Limb (tissue), 2 donors: ENCODE data around the gene PTPRS.

Source experiments
- DNase-seq, 2 donors: peaks; one replicate each; pipeline ENCODE4 v3.0.0-alpha.2; 2016; ENCODE audit errors: extremely low spot score in 2 of 2

PTPRS gene

DNA sequence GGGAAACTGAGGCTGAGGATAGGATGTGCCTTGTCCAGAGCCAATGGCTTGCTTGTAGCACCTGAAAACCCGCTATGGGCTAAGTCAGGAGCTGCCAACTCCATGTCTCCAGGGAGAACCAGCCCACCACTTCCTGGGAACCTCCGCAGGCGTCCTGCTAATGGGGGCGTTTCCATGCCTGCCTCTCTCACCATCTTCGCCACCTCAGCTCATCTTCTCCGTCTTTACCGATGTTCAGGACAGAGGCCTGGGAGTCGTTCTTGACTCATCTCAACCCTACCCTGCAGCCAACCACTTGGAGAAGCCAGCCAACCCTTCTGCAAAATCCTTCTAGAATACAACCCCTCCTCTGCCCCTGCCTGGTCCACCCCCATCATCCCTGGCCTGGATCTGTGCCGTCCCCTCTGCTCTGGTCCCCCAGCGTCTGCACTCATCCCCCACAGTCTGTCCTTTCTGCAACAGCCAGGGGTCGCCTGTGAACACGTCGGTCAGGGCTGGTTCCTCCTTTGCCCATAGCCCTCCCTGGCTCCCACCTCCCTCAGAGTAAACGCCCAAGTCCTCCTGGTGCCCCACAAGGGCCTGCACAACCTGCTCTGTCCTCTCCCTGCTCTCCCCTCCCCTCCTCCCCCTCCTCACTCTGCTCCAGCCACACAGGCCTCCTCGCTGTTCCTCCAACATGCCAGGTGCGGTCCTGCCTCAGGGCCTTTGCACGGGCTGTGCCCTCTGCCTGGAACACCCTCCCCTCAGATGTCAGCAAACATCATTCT is 31.0 kb downstream of the PTPRS start:
- no peak for DNase-seq

DNA sequence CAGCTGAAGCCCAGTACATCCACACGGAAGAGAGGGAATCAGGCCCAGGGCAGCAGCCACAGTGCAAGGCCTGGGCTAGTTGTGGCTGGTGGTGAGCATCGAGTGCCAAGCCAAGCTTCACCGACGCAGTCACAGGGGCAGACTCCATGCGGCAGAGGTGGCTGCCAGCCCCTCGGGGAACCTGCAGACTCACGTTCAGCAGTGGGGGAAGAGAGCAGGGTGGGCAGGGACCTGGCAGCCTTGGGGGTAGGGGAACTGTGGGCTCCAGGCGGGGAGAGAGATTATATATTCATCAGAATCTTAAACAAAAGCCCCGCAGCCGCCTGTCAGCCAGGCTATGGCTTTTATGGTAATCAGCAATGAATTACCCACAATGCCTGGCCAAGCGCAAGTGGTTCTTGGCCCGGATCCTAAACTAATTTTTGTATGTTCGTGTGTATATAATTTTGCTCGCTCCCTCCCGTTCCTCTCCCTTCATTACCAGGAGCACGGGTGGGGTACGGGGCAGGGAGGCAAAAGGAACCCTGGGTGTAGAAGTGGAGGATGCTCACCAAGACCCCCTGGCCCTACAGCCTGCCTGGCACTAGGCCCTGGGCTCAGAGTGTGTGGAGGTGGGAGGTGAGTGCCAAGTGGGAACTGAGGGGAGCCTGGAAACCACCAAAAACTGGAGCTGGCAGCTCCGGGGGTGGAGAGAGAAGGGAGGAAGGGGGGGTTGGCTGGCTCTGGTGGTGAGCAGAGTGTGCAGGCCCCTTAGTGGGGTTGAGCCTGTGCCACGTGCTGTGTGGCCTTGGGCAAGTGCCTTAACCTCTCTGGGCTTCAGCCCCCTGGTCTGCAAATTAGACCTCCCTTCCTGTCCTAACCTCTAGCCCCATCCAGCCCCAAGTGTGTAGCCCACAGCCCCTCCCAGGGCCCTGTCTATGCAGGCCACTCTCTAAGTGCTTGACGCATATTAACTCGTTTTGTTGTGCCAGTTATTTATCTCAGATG is 31.9 kb downstream of the PTPRS start:
- DNase-seq, result peak; percentile 58 to 79

DNA sequence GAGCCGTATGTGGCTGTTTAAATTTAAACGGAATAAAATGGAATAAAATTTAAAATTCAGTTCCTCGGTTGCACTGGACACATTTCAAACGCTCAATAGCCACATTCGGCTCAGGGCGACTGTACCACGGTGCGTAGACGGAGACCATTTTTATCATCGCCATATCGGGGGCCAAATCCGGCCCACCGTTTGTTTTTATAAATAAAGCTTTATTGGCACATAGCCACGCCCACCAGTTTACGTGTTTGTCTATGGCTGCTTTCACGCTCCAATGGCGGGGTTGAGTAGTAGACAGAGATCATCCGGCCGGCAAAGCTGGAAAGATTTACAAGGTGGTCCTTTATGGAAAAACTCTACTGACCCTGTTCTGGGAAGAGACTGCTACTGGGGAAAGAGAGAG is 33.0 kb downstream of the PTPRS start:
- DNase-seq, result no peak

DNA sequence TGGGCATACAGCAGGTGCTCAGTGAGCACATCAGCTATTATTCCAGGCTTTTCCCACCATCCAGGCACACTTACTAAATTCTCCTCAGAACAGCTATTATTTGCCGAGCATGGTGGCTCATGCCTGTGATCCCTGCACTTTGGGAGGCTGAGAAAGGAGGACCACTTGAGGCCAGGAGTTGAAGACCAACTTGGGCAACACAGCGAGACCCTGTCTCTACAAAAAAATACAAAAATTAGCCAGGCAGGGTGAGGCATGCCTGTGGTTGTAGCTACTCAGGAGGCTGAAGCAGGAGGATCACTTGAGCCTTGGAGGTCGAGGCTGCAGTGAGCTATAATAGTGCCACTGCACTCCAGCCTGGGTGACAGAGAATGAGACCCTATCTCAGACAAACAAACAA is 35.4 kb downstream of the PTPRS start:
- no peak for DNase-seq

DNA sequence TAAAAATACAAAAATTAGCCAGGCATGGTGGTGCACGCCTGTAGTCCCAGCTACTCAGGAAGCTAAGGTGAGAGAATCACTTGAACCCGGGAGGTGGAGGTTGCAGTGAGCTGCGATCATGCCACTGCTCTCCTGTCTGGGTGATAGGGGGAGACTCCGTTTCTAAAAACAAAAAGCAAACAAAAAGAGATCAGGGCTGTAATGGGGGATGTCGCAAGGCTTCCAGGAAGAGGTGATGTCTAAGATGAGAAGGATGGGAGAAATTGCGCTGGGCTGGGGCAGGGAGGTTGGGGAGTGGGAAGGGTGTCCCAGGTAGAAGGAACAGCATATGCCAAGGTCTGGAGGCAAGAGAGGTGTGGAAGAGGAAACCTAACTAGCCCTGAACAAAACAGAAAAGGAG is 36.1 kb downstream of the PTPRS start:
- DNase-seq, result no peak

- no peak for DNase-seq
These were observed 37.4 kb downstream of the PTPRS start for GRCh38 chr19:5303208-5303607.

GRCh38 chr19:5302396-5302795 is 38.2 kb downstream of the PTPRS start:
- DNase-seq, result no peak

DNA sequence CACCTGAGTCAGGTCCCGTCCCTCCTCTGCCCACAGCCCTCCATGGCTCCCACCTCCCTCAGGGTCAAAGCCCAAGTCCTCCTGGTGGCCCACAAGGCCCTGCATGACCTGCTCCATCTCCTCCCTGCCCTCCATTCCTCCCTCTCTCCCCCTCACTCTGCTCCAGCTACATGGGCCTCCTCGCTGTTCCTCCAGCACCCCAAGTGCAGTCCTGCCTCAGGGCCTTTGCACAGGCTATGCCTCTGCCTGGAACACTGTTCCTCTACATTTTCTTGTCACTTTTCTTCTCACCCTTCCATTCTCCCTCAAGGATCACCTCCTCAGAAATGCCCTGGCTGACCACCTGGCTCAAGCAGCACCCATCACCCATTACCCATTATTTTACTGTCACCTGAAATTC is 41.5 kb downstream of the PTPRS start:
- DNase-seq, result no peak

GRCh38 chr19:5298471-5298901 is 42.1 kb downstream of the PTPRS start:
- DNase-seq, result no peak

DNA sequence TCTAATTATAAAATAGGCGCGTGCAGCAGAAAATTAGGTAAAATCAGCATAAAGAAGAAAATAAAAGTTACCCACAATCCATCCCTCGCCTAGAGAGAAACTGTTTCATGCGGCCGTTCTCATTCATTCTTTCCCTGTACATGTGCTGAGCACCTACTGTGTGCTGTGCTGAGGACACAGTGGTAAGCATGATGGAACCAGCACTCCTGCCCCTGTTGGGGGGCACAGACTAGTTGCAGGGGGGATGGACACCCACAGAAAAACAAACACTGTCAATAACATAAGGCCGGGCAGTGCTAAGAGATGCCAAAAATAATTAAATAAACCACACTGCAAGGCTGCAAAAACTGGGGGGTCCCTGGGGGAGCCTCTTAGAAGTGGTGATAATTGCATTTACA is 43.3 kb downstream of the PTPRS start:
- no peak for DNase-seq

- DNase-seq, result no peak
These were observed 43.9 kb downstream of the PTPRS start for GRCh38 chr19:5296457-5297271.

GRCh38 chr19:5296021-5296420 is 44.6 kb downstream of the PTPRS start:
- DNase-seq, result no peak

- no peak for DNase-seq
These were observed 46.0 kb downstream of the PTPRS start for GRCh38 chr19:5294403-5295160.

- DNase-seq, result peak; percentile 78 to 84
These were observed 46.8 kb downstream of the PTPRS start for GRCh38 chr19:5293612-5294378.

DNA sequence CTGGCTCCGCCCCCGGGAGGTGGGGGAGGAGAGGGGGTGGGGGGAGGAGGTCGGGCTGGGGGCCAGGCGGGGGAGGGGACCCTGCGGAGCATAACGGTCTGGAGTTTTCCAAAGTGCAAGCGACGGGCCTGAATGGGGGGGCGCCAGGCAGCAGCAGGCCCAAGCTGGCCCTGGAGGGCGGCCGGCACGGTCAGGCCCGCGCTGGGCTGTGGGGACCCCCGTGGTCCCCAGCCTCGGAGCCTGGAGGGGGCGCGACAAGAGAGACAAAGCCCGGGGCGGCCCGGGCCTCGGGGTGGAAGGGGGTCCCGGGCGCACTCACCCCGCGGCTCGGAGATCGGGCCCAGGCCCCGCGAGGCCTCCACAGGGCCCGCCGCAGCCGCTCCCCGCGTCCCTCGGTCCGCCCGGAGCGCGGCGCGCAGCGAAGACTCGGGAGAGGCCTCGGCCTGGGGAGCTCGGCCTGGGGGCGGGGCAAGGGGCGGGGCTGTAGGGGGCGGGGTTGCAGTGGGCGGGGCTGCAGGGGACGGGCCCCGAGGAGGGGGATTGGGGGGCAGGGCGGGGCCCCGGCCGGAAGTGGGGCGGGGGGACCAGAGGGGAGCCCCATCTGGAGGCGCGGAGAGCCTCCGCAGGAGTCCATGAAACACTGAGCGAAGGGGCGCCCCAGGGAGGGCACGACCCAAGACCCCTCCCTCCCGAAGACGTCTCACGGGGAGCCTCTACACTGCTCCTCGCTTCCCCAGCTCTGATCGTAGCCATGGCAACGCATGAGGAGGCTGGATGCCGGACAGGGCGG is 47.6 kb downstream of the PTPRS start:
- peak; percentile 70 to 94 for DNase-seq

DNA sequence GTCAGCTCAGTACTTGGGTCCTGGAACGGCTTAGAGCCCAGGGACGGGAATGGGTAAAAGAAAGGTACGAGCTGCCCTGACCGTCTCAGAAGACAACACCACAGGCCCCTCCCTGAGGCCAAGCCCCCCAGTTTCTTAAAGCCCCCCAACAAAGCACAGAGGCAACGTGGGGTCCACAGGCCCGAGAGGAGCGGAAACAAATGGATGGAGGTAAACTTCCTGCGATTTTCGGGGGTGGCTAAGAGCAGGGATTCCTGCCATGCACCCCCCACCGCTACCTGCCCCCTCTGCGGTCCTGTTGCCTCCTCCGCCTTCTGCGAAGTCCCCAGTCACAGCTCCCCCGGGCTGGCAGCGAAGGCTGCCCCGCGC is 48.2 kb downstream of the PTPRS start:
- DNase-seq, result no peak

DNA sequence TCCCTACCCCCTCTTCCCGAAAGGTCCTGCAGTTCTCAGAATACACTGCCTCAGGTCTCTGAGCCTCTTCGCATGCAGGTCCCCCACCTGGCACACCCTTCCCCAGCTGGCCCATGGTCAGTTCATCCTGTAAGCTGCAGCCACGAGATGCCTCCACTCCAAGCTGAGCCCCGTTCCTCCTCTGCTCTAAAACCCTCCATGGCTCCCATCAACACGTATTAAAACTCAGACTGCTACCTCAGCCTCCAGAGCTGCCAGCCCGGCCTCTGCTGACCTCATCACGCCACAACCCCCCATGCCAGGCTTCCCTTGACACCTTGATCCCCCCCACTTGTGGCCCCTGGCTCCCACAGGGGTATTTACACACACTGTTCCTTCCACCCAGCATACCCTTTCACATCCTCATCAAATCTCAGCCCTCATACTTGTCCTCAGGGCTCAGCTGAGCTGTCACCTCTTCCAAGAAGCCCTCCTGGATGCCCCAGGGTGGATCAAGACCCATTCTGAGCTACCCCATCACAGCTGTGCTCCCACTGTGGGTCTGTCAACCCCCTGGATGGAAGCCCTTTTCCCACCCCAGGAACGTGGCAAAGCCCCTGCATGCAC is 48.9 kb downstream of the PTPRS start:
- no peak for DNase-seq
